Keratinocyte (primary cell): ENCODE measurements around the gene ACVR2B. TPM values are rescaled to one million over a fixed set of nuclear protein-coding genes. Genes with fewer than 3 reads are reported as not detected.

ENCODE experiments used
- DNase-seq: peaks from one replicate; pipeline ENCODE4 v3.0.0-alpha.2; 2011; ENCODE audit warnings: low read depth, missing footprints, low spot score
- FAIRE-seq: peaks from 2 replicates; lab custom pipeline; 2011; peaks lifted over from hg19 to GRCh38; lab: Jason Lieb, UNC
- H2AFZ ChIP-seq: 2 replicates; pipeline ENCODE4 v1.6.0; 2012; ENCODE audit warnings: low read length, control low read depth, inconsistent platforms; ENCODE audit not compliant: control insufficient read depth
- H3K27ac ChIP-seq: 2 replicates; pipeline ENCODE4 v1.5.1; 2011; ENCODE audit warnings: low read length; ENCODE audit not compliant: control insufficient read depth, insufficient read depth
- H3K27me3 ChIP-seq: 3 replicates; pipeline ENCODE4 v1.6.0; 2011; ENCODE audit warnings: low read length; ENCODE audit not compliant: control insufficient read depth, insufficient read depth; ENCODE audit errors: extremely low read depth
- H3K36me3 ChIP-seq, 2 experiments: 2 replicates in 1 of 2; 3 replicates in 1 of 2; pipeline ENCODE4 v1.5.1; 2011; ENCODE audit warnings: low read length in 2 of 2, mild to moderate bottlenecking in 1 of 2; ENCODE audit not compliant: control insufficient read depth in 2 of 2, insufficient read depth in 2 of 2; ENCODE audit errors: extremely low read depth in 1 of 2
- H3K4me1 ChIP-seq: 3 replicates; pipeline ENCODE4 v1.5.1; 2011; ENCODE audit warnings: low read length; ENCODE audit not compliant: control insufficient read depth, insufficient read depth; ENCODE audit errors: extremely low read depth
- H3K4me2 ChIP-seq: 3 replicates; pipeline ENCODE4 v1.6.0; 2011; ENCODE audit warnings: low read depth, low read length; ENCODE audit not compliant: control insufficient read depth, insufficient read depth; ENCODE audit errors: extremely low read depth
- H3K4me3 ChIP-seq, 3 experiments: fragments of 200-600 bp in 1 of 3; sonication (generic) in 1 of 3; 2 replicates in 2 of 3; 3 replicates in 1 of 3; pipeline ENCODE4 v1.5.1; 2011 to 2016; ENCODE audit warnings: low read length in 3 of 3, mild to moderate bottlenecking in 3 of 3, control low read depth in 2 of 3, inconsistent platforms in 1 of 3, low read depth in 1 of 3, mixed read lengths in 1 of 3, mixed run types in 1 of 3, moderate library complexity in 1 of 3; ENCODE audit not compliant: control insufficient read depth in 2 of 3, insufficient read depth in 2 of 3; ENCODE audit errors: extremely low read depth in 1 of 3
- H3K79me2 ChIP-seq: 2 replicates; pipeline ENCODE4 v1.6.0; 2012; ENCODE audit warnings: low read length; ENCODE audit not compliant: control insufficient read depth, insufficient read depth
- H3K9ac ChIP-seq: 3 replicates; pipeline ENCODE4 v1.6.0; 2011; ENCODE audit warnings: low read length; ENCODE audit not compliant: control insufficient read depth, insufficient read depth; ENCODE audit errors: extremely low read depth
- H3K9me1 ChIP-seq: 3 replicates; pipeline ENCODE4 v1.6.0; 2011; ENCODE audit warnings: low read length; ENCODE audit not compliant: control insufficient read depth, insufficient read depth; ENCODE audit errors: extremely low read depth
- H3K9me3 ChIP-seq: 2 replicates; pipeline ENCODE4 v1.5.1; 2012; ENCODE audit warnings: low read depth, low read length; ENCODE audit not compliant: control insufficient read depth
- H4K20me1 ChIP-seq: 3 replicates; pipeline ENCODE4 v1.6.0; 2011; ENCODE audit warnings: low read length; ENCODE audit not compliant: control insufficient read depth, insufficient read depth; ENCODE audit errors: extremely low read depth
- CTCF ChIP-seq, 3 experiments: IDR thresholded peaks in 1 of 3; conservative IDR thresholded peaks in 1 of 3; optimal IDR thresholded peaks in 1 of 3; 2 replicates in 2 of 3; 3 replicates in 1 of 3; pipeline versions ENCODE3 to v1.5.1; 2011; ENCODE audit warnings: low read length in 3 of 3, mild to moderate bottlenecking in 3 of 3, moderate library complexity in 2 of 3, control low read depth in 1 of 3, inconsistent platforms in 1 of 3; ENCODE audit not compliant: insufficient read depth in 2 of 3; ENCODE audit errors: extremely low read depth in 1 of 3
- EZH2 ChIP-seq: IDR thresholded peaks from one replicate; pipeline ENCODE4 v1.6.1; 2012; ENCODE audit warnings: inconsistent platforms, mild to moderate bottlenecking, low read length, moderate library complexity
- dilution Hi-C: fragments of 300-500 bp; cut with MboI; formaldehyde crosslinking; loops from one replicate; pipeline ENCODE4 v1.7.0; 2020; ENCODE audit warnings: low sequenced_read_pairs; ENCODE audit not compliant: extremely low pct_ligation_motif_present
- polyA plus RNA-seq, 5 experiments: library from polyadenylated mRNA; depleted of rRNA in 3 of 5; stranded (reverse) in 3 of 5; stranded (forward) in 1 of 5; unstranded in 1 of 5; fragments of >200 nt; gene quantifications; 1 replicate in 1 of 5; 2 replicates in 3 of 5; 3 replicates in 1 of 5; pipeline versions ENCODE4 v1.2.1 to v1.2.3, GENCODE V29; 2011 to 2012; ENCODE audit warnings: missing spikeins in 2 of 5, low read depth in 1 of 5, low replicate concordance in 1 of 5

The ACVR2B gene
- polyA plus RNA-seq, 1 donor (not counting 4 experiments of a cell fraction or from before 2014, with no cell fraction given) = 0.46 TPM

DNA sequence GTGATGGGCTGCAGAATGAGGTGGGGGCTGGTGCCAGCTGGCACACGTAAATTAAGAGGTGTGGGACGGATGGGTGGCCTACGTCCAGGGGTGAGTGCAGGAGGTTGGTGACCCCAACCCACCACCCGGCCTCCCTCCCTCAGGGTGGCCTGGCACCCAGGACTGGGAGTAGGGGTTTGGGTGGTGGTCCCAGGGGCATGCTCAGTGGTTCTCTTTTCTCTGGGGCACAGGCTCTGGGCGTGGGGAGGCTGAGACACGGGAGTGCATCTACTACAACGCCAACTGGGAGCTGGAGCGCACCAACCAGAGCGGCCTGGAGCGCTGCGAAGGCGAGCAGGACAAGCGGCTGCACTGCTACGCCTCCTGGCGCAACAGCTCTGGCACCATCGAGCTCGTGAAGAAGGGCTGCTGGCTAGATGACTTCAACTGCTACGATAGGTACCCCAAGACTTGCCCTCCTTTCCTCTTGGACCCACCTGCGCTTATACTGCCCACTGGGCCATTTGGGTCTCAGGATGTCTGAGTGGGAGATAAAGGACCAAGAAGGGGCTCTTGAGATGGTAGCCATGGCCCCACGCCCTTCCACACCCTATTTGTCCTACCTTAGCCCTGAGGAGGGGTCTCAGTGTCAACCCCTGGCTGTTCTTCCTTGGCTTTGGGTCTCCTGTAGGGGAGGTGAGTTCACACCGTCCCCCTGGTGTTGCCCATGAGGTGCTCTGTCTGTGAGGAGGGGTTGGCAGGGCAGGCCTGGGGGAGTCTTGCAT, 23.5 kb downstream of the ACVR2B start:
- Histone ChIP-seq H3K27ac (no peak overlapping the region), H3K79me2 (no peaks in the 10 kb centered on the region), H2AFZ (no peak overlapping the region), H4K20me1 (no peaks in the 10 kb centered on the region), H3K9me3 (no peaks in the 10 kb centered on the region), H3K4me2 (no peak overlapping the region), H3K4me3 (no peak overlapping the region), H3K9me1 (no peaks in the 10 kb centered on the region), H3K36me3 (no peaks in the 10 kb centered on the region), H3K4me1 (no peaks in the 10 kb centered on the region), H3K27me3 (no peaks in the 10 kb centered on the region), H3K9ac (no peak overlapping the region)
- FAIRE-seq (no peak), DNase-seq (no peak)
- TF ChIP-seq EZH2 (no peak), CTCF (optimal IDR thresholded peaks at IDR 0.05 in 1 of 3, IDR thresholded peaks at IDR 0.05 in 1 of 3, conservative IDR thresholded peaks at IDR 0.05 in 1 of 3; ENCODE audit: extremely low read depth in 1 of 3, insufficient read depth in 2 of 3, low read length in 3 of 3) (no peak)
- dilution Hi-C loops = no loop called here

GRCh38 chr3:38477839-38478450, 24.3 kb downstream of the ACVR2B start:
- Histone ChIP-seq H3K9ac (no peak overlapping the region), H3K4me1 (no peaks in the 10 kb centered on the region), H3K9me3 (no peaks in the 10 kb centered on the region), H2AFZ (no peak overlapping the region), H3K79me2 (no peaks in the 10 kb centered on the region), H3K4me2 (no peak overlapping the region), H3K27ac (no peak overlapping the region), H3K36me3 (peaks cover 0 to 1% of the 10 kb centered on the region in 2 experiments), H3K27me3 (no peaks in the 10 kb centered on the region), H3K9me1 (no peaks in the 10 kb centered on the region), H3K4me3 (no peak overlapping the region), H4K20me1 (no peaks in the 10 kb centered on the region)
- FAIRE-seq (no peak), DNase-seq (no peak)
- dilution Hi-C loops = no loop called here
- no peak for TF ChIP-seq EZH2
- TF ChIP-seq CTCF (optimal IDR thresholded peaks at IDR 0.05 in 1 of 3, IDR thresholded peaks at IDR 0.05 in 1 of 3, conservative IDR thresholded peaks at IDR 0.05 in 1 of 3; ENCODE audit: extremely low read depth in 1 of 3, insufficient read depth in 2 of 3, low read length in 3 of 3) = no peak
